Transverse colon (tissue), 3 donors: ENCODE data around the gene C10orf95.

Experiments used
- CTCF ChIP-seq, 5 experiments: fragments of 200-600 bp in 3 of 5; fragments of 450-650 bp in 2 of 5; sonication (generic) in 3 of 5; IDR thresholded peaks; 1 replicate in 2 of 5; 2 replicates in 3 of 5; pipeline ENCODE4 v1.5.1; 2016 to 2017; ENCODE audit warnings: antibody characterized with exemption in 5 of 5, inconsistent platforms in 3 of 5, mild to moderate bottlenecking in 2 of 5, moderate library complexity in 1 of 5
- POLR2A ChIP-seq: fragments of 450-650 bp; IDR thresholded peaks from one replicate; pipeline ENCODE4 v1.6.1; 2016; ENCODE audit warnings: antibody characterized with exemption, mild to moderate bottlenecking, moderate library complexity

GRCh38 chr10:102438374-102438773, 13.0 kb downstream of the C10orf95 start:
- TF ChIP-seq CTCF (IDR thresholded peaks at IDR 0.05) (no peak), POLR2A (no peak)
